SK-N-MC (cell line): ENCODE measurements around the gene GNG12.

ENCODE experiments used
- EZH2 ChIP-seq: fragments of 200-600 bp; sonication (generic); IDR thresholded peaks from one replicate; pipeline ENCODE4 v1.6.1; 2017; ENCODE audit warnings: antibody characterized with exemption
- POLR2AphosphoS5 ChIP-seq: IDR thresholded peaks from 2 replicates; pipeline ENCODE4 v1.6.1; 2012; ENCODE audit warnings: mild to moderate bottlenecking, low read depth, low read length, borderline replicate concordance

DNA sequence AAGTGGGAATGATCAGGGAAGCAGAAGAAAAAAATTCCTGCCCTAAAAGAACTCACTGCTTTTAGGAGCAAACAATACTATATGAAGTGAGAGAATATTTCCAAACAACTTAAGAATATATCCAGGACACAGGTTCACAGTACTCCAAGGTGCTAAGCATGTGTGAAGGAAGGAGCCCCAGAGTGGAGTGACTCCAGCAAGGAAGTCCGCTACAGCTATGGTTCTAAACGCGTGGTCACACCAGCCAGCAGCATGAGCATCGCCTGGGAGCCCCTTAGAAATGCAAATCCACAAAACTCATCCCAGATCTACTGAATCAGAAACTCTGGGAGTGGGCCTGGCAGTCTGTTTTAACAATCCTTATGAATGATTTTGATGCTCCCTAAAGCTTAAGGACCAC is 112.2 kb downstream of the GNG12 start:
- no peak for TF ChIP-seq EZH2
- no peak for TF ChIP-seq POLR2AphosphoS5
